Measurements from ENCODE around the gene SINHCAF. TPM values are rescaled to one million over a fixed set of nuclear protein-coding genes. Genes with fewer than 3 reads are reported as not detected.

Gene SINHCAF
- total and polyA plus RNA-seq, 11 donors: 4.0 to 23.8 (median 12.8) TPM

DNA sequence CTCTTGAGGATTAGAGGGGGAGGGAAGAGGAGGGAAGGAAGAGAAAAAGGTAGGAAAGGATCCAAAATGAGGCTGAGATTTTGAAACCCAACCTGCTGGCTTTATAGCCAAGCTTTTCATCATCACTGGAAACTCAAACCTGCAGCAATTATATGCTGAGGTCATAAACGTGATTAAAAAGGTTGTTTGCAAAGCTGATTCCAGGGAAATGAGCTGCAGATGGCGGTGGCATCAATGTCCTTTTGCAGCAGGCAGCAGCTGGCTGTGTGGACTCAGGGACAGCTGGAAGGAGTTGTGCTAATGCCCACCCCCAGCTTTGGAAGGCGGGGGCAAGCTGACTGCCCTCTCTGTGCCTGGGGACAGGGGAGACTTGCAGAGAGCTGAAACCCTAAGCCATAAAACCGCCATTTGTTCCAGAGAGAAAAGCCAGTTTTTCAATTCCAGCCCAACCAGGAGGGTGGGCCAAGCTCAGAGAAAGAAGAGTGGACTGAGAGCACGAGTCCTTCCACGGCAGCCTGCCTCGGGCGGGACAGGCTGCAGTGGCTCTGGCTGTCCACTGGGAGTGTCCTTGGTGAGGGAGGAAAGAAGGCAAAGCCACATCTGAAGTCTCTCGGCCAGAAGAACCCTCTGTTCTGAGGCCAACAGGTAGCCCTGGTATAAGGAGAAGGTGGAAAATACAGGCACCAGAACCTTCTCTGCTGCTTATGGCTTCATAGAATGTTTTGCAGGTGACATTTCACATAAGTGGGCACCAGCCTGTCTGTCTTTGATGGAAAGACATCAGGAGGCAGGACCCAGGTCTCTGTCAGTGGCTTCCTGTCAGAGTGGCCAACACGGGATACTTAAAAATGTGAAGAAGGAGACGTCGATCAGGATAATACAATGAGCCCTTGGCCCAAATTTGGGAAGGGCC, 90.7 kb downstream of the SINHCAF start:
- ATAC-seq (peak in 3 of 4 donors; percentile 72 to 85 (median 78)), DNase-seq (no peak)
- H3K27me3 ChIP-seq: peaks cover 0 to 34% (median 11%) of the 10 kb centered on the region in 9 donors
- intact Hi-C loops (cut with DNase I): loop anchor here in 7 of 10 donors (5.0 to 10.0 kb wide), 7 partner anchors 118 to 390 kb away; no protein-coding TSS in a partner anchor
- H3K4me3 ChIP-seq: no peak overlapping the region
- no peaks in the 10 kb centered on the region for H3K36me3 ChIP-seq
- no peak overlapping the region for H3K27ac ChIP-seq
- H3K9me3 ChIP-seq: peaks cover 0 to 8% (median 0%) of the 10 kb centered on the region in 12 donors
- peaks cover 0 to 4% (median 0%) of the 10 kb centered on the region in 12 donors for H3K4me1 ChIP-seq
- TF ChIP-seq, protein P1, sequence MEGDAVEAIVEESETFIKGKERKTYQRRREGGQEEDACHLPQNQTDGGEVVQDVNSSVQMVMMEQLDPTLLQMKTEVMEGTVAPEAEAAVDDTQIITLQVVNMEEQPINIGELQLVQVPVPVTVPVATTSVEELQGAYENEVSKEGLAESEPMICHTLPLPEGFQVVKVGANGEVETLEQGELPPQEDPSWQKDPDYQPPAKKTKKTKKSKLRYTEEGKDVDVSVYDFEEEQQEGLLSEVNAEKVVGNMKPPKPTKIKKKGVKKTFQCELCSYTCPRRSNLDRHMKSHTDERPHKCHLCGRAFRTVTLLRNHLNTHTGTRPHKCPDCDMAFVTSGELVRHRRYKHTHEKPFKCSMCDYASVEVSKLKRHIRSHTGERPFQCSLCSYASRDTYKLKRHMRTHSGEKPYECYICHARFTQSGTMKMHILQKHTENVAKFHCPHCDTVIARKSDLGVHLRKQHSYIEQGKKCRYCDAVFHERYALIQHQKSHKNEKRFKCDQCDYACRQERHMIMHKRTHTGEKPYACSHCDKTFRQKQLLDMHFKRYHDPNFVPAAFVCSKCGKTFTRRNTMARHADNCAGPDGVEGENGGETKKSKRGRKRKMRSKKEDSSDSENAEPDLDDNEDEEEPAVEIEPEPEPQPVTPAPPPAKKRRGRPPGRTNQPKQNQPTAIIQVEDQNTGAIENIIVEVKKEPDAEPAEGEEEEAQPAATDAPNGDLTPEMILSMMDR (IDR thresholded peaks at IDR 0.05): peak; percentile 26 to 62 (median 44)
- no peak for TF ChIP-seq POLR2A (IDR thresholded peaks at IDR 0.05)
- 32 to 47% (median 39%) methylated on average over 7 to 12 of the region's 12 CpGs for WGBS, 4 donors

DNA sequence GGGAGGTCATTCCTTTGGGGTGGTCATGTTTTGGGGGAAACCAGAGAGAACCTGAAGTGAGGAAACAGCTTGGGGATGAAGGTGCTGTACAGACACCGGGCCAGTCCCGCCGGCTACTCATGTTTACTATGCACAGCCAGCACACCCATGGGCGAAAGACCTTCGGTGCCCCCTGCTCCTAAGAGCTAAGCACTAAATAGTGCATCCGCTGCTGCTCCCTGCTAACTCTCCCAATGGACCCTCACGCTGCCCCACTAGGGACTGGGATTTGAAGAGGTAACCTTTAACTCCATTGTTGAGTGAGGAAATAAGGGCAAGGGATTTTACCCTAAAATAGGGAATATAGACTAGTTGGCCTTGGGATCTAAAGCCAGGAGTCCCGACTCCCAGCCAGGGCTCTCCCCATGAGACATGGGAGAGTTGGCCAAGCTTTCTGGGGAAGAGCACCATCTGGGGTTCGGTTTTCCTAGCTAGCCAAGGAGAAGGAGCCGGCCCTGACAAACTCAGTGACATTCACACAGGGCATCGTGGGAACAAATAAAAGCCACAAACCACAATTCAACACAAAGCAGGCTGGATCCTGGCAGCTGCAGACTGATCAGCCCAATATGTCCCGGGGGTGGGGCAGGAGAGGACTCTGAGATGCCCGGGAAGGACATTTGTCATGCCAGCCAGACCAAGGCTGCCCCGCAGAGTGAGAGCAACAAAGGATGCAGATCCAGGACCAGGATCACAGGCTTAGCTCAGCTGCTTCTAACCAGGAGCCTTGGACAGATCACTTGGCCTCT, 91.7 kb downstream of the SINHCAF start:
- DNase-seq (no peak), ATAC-seq (no peak)
- TF ChIP-seq POLR2A (IDR thresholded peaks at IDR 0.05): no peak
- TF ChIP-seq, protein P1 (IDR thresholded peaks at IDR 0.05): no peak
- WGBS, 4 donors: 77 to 89% (median 80%) methylated on average over 10 to 14 of the region's 14 CpGs
- peaks cover 0 to 28% (median 11%) of the 10 kb centered on the region in 9 donors for H3K27me3 ChIP-seq
- no peak overlapping the region for H3K4me3 ChIP-seq
- intact Hi-C loops (cut with DNase I): loop anchor here in 5 of 10 donors (10.0 kb wide), 4 partner anchors 119 to 389 kb away; no protein-coding TSS in a partner anchor
- peaks cover 0 to 6% (median 0%) of the 10 kb centered on the region in 12 donors for H3K4me1 ChIP-seq
- H3K9me3 ChIP-seq: peaks cover 0 to 8% (median 0%) of the 10 kb centered on the region in 12 donors
- no peak overlapping the region for H3K27ac ChIP-seq
- no peaks in the 10 kb centered on the region for H3K36me3 ChIP-seq

DNA sequence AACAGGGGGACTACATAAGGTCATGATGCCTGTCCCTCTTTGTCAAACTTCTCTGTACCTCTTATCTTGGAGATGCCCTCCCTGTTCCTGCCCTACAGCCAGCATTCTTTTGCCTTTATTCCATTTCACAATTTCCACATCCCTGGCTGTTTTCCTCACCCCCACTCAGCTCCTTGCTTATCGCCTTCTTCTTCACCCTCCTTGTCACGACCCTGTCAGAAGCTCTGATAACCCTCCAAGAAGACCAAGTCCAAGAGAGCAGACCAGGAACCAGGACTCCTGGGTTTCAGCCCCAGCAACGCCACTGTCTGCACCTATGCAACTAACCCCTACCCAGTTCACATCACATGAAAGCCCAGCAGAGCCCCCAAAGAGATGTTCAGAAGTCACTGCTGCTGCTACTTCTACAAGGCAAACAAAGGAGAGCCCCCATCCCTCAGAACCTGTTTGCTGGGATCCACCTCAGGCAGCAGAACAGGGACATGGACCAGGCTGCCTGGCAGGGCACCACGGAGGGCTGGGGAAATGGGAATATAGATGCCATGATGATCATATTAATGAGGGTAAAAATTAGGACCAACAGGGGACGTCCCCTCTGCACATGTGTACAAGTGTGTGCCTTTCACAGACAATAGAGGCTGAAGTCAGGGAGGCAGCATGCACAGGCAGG, 92.8 kb downstream of the SINHCAF start:
- no peak overlapping the region for H3K4me3 ChIP-seq
- H3K4me1 ChIP-seq: peaks cover 0 to 8% (median 0%) of the 10 kb centered on the region in 12 donors
- peaks cover 0 to 8% (median 0%) of the 10 kb centered on the region in 12 donors for H3K9me3 ChIP-seq
- 52 to 70% (median 60%) methylated on average over 5 of the region's 5 CpGs for WGBS, 4 donors
- peaks cover 0 to 19% (median 9%) of the 10 kb centered on the region in 9 donors for H3K27me3 ChIP-seq
- DNase-seq (no peak), ATAC-seq (no peak)
- H3K36me3 ChIP-seq: no peaks in the 10 kb centered on the region
- intact Hi-C loops (cut with DNase I): loop anchor here in 5 of 10 donors (10.0 kb wide), 4 partner anchors 118 to 388 kb away; no protein-coding TSS in a partner anchor
- no peak overlapping the region for H3K27ac ChIP-seq
- TF ChIP-seq, protein P1 (IDR thresholded peaks at IDR 0.05): no peak
- no peak for TF ChIP-seq POLR2A (IDR thresholded peaks at IDR 0.05)
